HuH-7.5 (cell line): ENCODE data around the gene ANKRD44.

Experiments
- DNase-seq: peaks from one replicate; pipeline ENCODE4 v3.0.0; 2011; ENCODE audit warnings: low spot score

ANKRD44 gene

DNA sequence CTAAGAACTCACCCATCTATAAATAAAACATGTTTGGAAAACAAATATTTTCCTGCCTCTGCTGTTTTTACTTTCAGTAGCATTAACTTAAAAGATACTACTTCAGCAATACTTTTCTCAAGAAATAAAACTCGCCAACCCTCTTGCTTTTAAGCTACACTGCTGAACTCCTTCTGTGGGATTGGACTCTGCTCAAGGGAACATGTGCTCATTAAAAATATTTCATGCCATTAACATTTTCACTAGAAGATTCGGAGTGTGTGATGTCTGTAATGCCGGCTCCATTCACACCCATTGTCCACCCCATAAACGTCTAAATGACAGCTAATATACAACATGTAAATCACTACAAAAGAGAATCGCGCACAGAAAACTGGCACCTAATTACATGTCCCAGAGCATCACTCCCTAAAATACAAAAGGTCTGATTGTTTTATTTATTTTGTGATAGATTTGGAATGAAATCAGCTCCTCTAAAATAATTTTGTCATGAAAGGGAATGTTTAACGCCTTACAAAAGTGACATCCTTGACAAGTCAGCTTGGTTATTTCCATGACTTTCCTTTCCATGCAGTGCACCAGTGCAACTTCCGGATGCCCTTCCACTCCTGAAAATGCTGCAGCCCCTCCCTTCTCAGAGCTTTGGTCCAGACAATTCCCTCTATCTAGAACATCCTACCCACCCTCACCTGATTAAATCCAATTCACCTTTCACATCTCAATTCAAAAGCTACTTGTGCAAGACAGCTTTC is 73.1 kb downstream of the ANKRD44 start:
- no peak for DNase-seq

DNA sequence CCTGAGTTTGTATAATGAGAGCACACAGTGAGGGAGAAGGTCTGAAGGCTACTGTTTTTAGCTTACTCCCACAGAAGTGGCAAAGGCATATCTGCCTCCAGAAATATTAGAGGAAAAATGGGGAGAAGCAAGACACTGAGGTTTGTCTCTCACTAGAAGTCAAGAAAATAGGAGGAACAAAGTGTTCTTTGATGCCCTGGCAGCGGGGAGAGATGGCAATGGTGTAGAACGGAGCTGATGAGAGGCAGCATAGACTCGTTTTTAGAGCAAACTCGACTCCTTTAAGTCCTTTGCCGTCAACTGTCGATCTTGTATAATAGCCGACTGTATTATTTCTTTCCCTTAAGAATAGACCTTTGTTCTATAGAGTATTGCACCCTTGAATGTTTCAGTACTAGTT is 73.8 kb downstream of the ANKRD44 start:
- DNase-seq = no peak

DNA sequence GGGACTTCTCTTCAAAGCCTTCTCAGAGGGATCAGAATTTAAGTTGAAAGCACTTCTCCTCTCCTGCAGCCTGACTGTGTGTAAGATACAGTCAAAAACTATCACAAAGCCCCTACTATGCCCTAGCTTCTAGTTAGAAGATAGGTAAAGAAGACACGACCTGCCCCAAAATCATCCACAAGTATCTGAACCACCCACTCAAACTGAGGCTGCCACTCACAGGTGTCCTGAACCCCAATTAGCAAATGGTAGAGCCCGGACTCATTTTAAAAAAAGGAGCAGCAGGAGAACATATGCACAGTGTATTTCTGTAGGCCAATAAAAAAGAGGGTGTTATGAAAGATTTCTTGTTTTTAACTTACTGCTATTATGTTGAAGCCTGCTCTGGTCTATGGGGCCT is 74.4 kb downstream of the ANKRD44 start:
- DNase-seq = no peak

DNA sequence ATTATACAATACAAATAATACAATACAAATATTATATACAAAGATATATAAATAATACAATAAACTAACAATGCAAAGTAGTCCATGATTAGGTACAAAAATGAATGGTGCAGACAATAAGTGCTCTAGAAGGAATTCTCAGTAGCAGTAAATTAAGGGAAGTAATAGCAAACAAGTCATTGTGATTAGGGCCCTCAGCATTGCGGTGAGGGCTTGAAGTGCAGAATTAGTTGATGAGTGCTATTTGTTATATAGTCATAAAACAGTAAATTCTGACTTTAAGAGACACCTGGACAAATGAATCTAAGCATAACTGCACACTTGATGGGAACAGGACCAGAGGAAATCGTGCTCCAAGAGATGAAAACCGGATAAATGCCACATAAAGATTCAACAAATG is 74.9 kb downstream of the ANKRD44 start:
- no peak for DNase-seq

DNA sequence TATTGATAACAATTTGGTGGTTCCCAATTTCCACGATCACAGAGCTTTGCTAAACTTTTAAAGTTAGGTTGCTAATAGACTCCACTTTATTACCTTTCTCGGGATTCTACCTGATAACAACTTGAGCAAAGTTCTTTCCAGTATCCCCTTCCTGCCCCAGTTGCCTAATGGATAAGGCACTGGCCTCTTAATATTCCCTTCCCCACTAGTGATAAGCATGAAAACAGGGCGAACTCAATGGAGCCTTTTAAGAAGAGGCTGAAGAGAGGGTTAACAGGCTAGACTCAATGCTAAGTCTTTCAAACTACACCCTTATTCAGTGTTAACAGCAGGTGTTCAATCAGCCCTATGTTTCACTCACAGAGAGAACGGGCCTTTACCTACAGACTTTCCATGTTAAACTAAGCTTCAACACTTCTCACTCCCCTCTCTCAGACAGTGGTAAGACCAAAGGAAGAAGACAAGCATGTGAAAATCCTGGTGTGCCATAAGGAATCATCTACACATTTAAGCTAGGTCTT is 75.8 kb downstream of the ANKRD44 start:
- DNase-seq = no peak

DNA sequence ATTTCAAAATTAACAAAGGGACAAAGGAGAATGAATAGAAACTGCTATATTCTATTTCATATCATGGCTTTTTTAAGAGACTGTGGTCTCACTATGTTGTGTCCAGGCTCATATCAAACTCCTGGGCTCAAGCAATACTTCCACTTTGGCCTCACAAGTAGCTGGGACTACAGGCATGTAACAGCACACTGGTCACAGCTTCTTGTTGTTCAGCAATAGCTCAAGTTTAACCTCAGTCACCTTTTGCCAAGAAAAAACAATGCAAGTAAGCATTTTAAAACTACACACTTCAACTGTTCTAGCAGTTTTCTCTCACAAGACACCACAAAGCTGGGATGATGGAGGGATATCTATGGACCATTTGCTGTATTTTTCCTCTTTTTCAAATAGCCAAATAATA is 77.1 kb downstream of the ANKRD44 start:
- DNase-seq = no peak

DNA sequence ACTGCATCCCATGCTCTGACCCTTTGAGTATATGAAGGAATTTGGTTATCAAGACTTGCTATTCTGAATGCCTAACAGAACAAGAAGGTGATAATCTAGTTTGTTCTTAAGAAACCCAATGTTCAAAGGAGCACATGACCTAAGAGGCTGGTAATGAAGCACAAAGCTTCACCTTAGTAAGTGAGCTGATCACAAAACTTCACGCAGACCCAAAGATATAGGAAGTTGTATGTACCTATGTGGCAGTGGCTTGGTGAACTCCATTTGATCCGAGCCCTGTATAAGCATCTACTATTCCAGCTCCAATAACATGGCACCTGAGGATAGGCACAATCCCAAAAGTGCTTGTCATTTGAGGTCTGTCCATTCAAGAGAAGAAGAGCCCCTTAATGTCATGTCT is 78.6 kb downstream of the ANKRD44 start:
- DNase-seq = no peak

DNA sequence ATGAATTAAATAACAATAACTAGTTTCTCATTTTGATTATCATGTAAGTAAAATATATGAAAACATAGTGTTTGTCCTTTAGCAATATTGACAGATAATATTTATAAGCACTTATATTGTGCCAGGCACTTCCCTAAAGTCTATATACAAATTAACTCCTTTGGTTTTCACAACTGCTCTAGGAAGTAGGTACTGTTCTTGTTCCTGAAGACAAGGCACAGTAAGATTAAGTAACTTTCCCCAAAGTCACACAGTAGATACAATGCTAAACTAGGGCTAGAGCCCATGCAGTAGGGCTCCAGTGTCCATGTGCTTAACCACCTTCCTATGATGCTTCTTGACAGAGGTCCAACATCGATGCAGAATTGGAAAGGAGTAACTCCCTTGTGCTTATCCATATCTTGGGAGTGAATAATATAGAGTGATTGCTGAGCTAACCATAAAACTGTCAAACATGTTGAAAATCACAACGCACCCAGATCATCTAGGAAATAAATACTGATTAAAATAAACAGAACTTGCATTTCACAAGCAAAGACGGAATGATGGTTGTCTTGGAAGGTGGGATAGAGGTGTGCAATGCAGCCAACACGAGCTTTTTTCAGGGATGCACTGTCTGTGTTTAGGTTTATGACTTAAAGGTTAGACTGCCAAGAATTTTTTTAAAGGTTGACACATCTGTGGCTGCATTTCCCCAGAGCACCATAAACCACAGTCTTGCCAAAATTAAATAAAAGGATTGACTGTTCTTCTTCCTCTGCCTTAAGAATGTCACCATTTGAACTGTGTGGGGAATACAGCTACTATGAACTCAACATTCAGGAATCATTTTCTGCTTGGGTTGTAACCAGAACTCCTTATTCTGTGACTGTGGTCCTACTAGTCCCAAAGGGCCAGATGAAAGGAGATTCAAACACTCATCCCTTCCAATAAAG is 80.8 kb downstream of the ANKRD44 start:
- DNase-seq = no peak

DNA sequence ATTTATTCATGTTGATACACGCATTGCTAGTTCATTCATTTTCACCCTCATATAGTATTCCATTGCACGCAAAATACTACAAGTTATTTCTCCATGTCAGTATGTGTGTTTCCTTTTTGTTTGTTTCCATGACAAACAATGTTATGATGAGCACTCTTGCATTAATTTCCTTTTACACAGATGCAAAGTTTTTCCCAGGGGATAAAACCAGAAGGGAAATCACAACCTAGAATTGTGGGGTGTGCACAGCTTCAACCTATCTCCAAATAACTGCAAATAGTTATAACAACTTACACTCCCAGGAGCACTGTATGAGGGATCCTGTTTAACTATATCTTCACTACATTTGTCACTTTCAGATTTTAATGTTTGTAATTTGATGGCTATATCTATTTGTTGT is 87.1 kb downstream of the ANKRD44 start:
- no peak for DNase-seq

DNA sequence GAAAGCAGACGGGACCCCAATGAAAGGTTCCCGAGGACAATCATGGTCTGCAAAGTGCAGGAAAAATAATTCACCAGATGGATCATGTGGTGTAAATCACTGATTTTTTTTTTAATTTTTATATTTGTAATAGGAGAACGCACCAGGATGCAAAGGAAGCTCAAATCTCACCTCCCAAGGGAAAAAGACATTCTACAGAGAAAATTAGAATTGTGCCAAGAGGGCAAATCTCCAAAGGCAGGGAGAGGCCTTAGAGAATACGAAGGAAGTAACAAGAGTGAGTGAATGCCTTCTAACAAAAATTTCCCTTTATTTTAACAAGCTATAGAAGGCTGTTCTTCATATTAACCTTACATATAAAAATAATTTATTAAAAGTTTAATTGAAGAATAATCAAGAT is 90.9 kb downstream of the ANKRD44 start:
- DNase-seq = no peak

DNA sequence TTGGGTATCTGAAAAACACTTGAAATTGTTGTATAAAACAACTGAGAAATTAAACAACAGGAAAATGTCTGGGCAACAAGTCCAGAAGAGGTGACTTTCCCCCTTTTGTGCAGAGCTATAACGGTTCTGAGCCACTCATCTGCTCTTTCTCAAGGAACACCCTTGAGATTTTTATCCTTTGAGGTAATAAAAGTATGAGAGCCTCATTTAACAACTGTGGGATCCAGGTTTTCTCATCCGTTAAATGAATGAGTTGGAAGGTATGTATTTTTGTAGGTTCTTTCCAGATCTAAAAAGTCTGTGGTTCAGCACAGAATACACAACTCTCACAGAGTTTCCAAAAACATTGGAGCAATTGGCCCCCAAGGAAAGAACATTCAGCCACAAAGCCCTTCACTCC is 93.0 kb downstream of the ANKRD44 start:
- DNase-seq = no peak

DNA sequence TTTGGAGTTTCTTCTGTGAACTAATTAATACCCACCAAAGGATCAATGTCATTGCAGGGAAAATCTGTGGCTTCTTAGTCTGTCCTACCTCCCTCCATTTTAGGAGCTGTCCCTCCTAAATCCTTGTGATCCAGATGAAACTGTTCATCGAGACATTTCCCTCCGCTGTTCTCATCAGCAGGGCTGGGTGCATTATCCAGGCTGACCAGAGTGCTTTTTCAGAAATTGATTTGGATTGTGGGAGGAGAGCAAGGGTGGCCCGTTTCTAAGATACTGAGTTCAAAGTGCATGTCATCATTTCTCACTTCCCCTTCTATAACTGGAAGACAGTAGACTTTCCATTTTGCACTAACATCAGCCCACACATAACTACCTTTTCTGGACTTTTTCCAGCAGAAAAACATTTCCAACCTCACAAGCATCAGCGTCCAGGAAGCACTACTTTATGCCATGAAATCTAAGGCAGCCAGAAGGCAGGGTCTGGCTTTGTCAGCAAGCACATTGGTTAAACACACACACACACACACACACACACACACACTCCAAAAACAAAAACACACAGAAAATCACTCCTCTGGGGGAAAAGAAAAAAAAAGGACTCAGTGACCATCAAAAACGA is 94.1 kb downstream of the ANKRD44 start:
- no peak for DNase-seq

DNA sequence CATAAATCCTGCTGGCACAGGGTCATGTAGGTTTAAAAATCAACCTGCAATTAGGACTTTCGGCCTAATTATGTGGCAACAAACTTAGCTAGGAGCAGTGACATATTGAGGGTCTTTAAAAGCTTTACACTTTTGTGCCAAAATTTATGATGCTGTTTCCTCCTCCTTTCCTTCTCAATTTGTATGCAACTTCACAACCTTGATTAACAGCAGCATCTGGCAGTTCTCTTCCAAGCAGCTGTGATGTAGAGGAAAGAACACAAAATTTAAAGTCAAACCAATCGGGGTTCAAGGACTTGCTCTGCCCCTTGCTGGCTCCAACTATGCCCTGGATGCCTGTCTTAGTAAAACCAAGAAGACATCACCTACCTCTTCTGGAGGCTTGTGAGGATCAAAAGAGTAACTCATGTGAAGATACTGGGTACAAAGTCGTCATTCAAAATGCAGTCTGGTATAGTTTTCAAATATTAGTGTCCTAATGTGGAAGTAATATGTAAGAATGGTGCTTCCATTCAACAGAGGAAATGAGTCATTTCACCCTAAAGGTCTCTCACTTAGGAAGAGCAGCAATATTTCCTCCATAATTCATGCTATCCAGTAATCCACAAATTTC is 94.7 kb downstream of the ANKRD44 start:
- no peak for DNase-seq

DNA sequence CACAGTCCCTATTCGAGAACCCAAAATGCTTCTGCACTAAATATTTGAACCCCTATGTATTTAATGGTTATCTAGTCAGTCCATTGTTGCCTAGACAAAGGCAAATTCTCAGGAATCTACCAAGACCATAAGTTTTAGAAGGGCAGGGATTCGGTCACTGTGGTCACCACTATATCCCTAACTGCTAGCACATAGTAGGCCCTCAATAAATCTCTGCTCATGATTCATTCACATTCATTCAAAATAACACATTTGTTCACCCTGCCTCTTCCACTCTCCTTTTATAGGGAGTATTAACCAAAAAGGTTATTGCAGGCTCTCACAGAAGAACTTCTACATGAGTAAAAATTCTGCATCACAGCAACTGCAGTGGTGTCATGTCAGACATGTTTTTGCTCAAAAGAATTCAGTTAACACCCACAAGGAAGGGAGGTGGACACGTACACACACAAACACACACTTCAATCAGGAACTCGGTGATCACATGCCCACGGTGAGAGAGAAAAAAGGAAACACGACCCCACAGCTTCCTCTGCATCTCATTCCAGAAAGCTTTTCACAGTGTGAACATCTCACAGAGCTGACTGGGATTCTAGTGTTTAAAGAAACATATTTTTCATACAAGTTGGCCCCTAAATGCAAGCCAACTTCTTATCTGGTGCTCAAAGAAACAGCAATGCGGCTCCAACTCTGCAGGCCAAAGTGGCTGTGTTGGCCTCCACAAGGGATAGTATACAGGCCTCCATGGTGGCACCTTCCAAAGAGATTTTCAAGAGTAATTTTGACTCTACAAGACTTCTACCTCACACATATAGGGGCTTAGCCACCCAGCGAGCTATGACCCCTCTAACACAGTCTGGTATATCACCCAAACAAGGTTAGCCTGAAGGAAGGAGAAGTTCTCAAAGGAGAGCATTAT is 98.0 kb downstream of the ANKRD44 start:
- no peak for DNase-seq

DNA sequence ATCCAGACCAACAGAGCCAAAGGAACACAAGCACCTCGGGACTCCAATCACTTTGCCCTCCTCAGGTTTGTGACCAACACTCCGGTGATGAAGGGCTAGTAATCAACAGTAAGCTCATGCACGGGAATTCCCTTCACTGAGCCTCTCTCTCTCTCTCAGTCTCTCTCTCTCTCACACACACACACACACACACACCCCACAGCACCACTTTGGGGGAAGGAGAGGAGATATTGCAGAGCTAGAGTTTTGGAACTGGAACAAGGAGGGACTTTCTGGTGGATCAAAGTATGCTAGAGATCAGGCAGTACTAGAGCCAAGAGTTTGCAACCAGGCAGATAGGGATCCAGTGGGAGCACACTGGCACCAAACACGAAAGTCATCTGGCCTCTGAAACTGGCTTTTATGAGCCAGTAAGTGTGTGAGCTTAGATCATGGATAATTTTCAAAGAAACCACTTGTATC is 98.7 kb downstream of the ANKRD44 start:
- no peak for DNase-seq

DNA sequence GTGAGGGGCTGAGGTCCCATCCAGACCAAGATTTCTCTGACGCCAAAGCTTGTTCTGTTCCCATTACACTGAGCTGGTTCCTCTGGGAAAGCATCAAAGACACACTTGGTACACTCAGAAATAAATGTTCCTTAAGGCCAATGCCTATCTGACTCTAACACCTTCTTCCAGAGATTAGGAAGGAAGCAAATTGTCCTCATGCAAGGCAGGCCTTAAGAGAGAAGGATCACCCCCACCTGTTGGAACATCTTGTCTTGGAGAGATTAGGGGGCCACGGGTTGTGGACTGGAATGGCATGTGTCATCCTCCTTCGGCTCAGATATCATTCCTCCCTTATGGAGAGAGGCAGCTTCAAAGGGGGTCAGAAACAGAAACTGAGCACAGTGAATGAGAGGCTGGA is 100.2 kb downstream of the ANKRD44 start:
- no peak for DNase-seq

DNA sequence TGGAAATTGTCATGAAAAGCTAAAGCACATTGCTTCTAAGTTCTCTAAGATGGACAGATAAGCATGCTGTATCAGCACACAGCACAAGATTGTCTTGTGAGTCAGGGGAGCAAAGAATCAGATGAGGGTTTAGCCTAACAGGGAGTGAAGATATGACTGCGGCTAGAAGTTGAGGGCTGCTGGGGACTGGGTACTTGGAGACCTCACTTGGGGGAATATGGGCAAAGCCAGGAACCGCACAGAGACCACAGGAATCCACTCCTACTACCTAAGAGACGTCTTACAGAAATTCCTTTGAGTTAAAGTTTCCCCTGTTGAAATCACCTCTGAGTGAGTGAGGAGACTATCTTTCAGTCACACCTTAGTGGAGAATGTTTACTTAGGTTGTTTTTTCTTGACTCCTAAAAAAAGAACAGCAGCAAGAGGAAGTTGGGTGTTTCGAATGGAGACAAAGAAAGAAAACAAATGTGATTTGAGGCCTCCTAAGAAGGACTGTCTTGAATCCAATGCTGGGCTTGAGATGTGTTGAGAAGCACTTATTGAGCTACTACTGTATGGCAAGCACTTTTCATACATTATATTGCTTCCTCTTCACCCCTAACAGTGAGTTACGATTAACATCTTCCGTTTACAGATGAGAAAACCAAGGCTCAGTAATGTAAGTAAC is 100.7 kb downstream of the ANKRD44 start:
- no peak for DNase-seq

DNA sequence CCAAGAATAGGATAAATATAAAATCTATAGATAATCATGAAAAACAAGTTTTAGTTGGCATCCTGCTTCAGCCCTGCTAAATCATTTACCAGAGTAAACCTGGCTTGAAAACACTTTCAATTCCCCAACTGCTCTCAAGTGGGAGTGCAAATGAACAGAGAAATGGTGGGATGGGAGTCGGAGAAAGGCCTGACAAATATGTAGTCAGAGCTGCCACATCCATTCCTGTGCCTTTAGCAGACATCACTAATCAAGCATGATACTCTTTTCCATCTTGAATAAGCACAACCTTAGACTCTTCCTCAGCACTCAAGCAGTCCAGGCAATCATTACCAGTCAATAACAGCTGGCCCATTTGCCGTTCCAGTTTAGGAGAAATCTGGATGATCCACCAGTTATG is 101.3 kb downstream of the ANKRD44 start:
- no peak for DNase-seq

DNA sequence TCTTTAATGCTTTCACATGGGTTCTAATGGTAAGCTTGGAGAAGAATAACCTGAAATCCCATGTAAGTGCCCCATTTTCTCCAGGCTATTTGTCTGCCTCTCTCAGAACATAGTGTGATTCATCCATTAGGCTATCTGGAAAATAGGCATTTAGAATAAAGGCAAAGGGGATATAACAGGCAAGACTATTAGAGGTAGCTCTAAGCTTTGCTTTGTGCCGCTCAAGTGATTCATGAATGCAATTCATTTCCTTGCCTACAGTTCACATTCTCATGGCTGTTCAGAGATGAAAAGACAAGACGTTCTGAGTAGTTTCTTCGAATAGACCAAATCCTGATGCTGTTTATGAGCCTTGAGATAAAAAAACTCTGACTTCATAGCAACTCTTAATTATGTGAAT is 101.7 kb downstream of the ANKRD44 start:
- no peak for DNase-seq

DNA sequence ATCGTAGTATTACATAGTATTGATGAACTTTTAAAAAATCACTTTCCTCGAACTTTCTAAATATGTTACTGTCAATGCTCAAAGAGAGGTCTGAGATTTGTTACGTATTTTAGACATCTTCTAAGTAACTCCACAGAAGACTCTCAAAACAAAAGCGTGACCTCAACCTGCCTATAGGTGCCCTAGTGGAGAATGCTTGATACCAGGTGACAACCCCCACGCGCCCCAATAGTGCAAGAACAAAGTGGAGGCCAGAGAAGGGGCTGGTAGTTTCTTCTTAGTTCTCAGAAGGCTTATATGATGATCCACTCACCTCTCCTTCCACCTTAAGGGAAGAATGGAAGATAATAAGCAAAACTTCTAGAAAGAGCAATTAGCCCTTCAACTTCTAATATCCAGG is 102.6 kb downstream of the ANKRD44 start:
- DNase-seq = no peak

DNA sequence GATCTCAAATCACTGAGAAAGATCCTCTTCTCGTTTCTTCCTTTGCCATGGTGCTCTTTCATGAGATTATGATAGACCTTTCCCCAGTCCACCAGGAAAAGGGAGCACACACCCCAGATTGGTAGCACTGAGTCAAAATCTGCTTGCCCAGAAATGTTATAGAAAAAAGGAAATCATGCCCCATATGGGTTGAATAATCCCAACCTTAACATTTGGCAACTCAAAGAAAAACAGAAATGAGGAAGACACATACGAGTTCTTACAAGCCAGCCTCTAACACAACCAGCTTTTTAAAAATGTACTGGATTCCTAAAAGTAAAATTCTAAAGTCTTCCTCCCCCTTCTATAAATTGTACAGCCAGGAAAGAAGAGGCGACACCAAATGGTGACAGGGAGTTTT is 103.0 kb downstream of the ANKRD44 start:
- no peak for DNase-seq
